B cell (primary cell): Measurements from ENCODE around the gene AGRP. TPM values are rescaled to one million over a fixed set of nuclear protein-coding genes. Genes with fewer than 3 reads are reported as not detected.

Experiments
- ATAC-seq: fragments of 200-7000 bp; cut with Tn5 transposase; one replicate; pipeline ENCODE4 v1.10.0; 2021; ENCODE audit warnings: low read depth, mild to moderate bottlenecking, moderate number of reproducible peaks, moderate library complexity
- CTCF ChIA-PET: fragments of 350-600 bp; sonication (Branson Sonifier 250); formaldehyde crosslinking; loops from one replicate; lab custom pipeline; 2021; ENCODE audit warnings: antibody characterized with exemption, inconsistent platforms; lab: Charles Lee
- POLR2A ChIA-PET: fragments of 350-600 bp; sonication (Branson Sonifier 250); formaldehyde crosslinking; loops from one replicate; lab custom pipeline; 2021; ENCODE audit warnings: antibody characterized with exemption; lab: Charles Lee
- DNase-seq: peaks from one replicate; pipeline ENCODE4 v3.0.0; 2013
- H2AFZ ChIP-seq: 2 replicates; pipeline ENCODE4 v1.6.1; 2012; ENCODE audit warnings: mild to moderate bottlenecking, low read depth, low read length; ENCODE audit not compliant: insufficient read depth, poor library complexity, severe bottlenecking
- H3K27ac ChIP-seq, 2 donors: 1 replicate in 1 of 2; 2 replicates in 1 of 2; pipeline ENCODE4 v1.5.1; 2012 to 2013; ENCODE audit warnings: low read length in 2 of 2, mild to moderate bottlenecking in 2 of 2, moderate library complexity in 1 of 2
- H3K27me3 ChIP-seq, 4 experiments: fragments of 200-600 bp in 1 of 4; sonication (generic) in 1 of 4; replicated peaks in 1 of 4; 1 replicate in 2 of 4; 2 replicates in 2 of 4; pipeline versions ENCODE4 v1.6.1 to v1.7.0; 2013 to 2016; ENCODE audit warnings: low read length in 3 of 4, mild to moderate bottlenecking in 2 of 4, mixed read lengths in 1 of 4, moderate library complexity in 1 of 4; ENCODE audit not compliant: insufficient read depth in 4 of 4, control insufficient read depth in 3 of 4; ENCODE audit errors: control extremely low read depth in 1 of 4
- H3K36me3 ChIP-seq, 2 experiments: replicated peaks in 1 of 2; 1 replicate in 1 of 2; 2 replicates in 1 of 2; pipeline versions ENCODE4 v1.6.1 to v1.7.1; 2013; ENCODE audit warnings: low read length in 1 of 2; ENCODE audit not compliant: insufficient read depth in 2 of 2, control insufficient read depth in 1 of 2; ENCODE audit errors: control extremely low read depth in 1 of 2, extremely low read depth in 1 of 2
- H3K4me1 ChIP-seq, 2 donors: fragments of 200-600 bp in 1 of 2; sonication (generic) in 1 of 2; 1 replicate in 1 of 2; 2 replicates in 1 of 2; pipeline versions ENCODE4 v1.5.1 to v1.6.1; 2013 to 2017; ENCODE audit warnings: low read length in 2 of 2; ENCODE audit not compliant: control insufficient read depth in 2 of 2, insufficient read depth in 2 of 2
- H3K4me2 ChIP-seq: replicated peaks from 2 replicates; pipeline ENCODE3; 2012; ENCODE audit warnings: mild to moderate bottlenecking, low read depth, low read length; ENCODE audit not compliant: poor library complexity, severe bottlenecking
- H3K4me3 ChIP-seq, 5 experiments: fragments of 200-600 bp in 1 of 5; sonication (generic) in 1 of 5; 1 replicate in 3 of 5; 2 replicates in 2 of 5; pipeline versions ENCODE4 v1.5.1 to v1.7.0; 2011 to 2016; ENCODE audit warnings: low read length in 4 of 5, mild to moderate bottlenecking in 4 of 5, low read depth in 2 of 5, control low read depth in 1 of 5, moderate library complexity in 1 of 5; ENCODE audit not compliant: insufficient read depth in 1 of 5; ENCODE audit errors: control extremely low read depth in 1 of 5, extremely low read depth in 1 of 5
- H3K79me2 ChIP-seq: fragments of 200-600 bp; sonication (generic); one replicate; pipeline ENCODE4 v1.6.0; 2016; ENCODE audit warnings: low read length; ENCODE audit not compliant: control insufficient read depth, insufficient read depth
- H3K9ac ChIP-seq: fragments of 200-600 bp; sonication (generic); 2 replicates; pipeline ENCODE4 v1.6.1; 2017; ENCODE audit warnings: mild to moderate bottlenecking, low read length, moderate library complexity
- H3K9me3 ChIP-seq, 3 donors: one replicate each; pipeline versions ENCODE4 v1.6.1 to v1.7.1; 2013; ENCODE audit warnings: low read length in 2 of 3; ENCODE audit not compliant: control insufficient read depth in 2 of 3, insufficient read depth in 1 of 3; ENCODE audit errors: control extremely low read depth in 1 of 3
- H4K20me1 ChIP-seq: 2 replicates; pipeline ENCODE4 v1.6.0; 2012; ENCODE audit warnings: mild to moderate bottlenecking, low read length; ENCODE audit not compliant: insufficient read depth, control insufficient read depth, poor library complexity, severe bottlenecking
- H3K27ac Mint-ChIP-seq: one replicate; pipeline ENCODE4 v1.8.0; 2021; ENCODE audit warnings: mixed read lengths
- H3K27me3 Mint-ChIP-seq: one replicate; pipeline ENCODE4 v1.8.0; 2021; ENCODE audit warnings: mixed read lengths
- H3K4me1 Mint-ChIP-seq: one replicate; pipeline ENCODE4 v1.8.0; 2021; ENCODE audit warnings: mixed read lengths
- H3K4me3 Mint-ChIP-seq: one replicate; pipeline ENCODE4 v1.8.0; 2021; ENCODE audit warnings: mixed read lengths
- H3K9me3 Mint-ChIP-seq: one replicate; pipeline ENCODE4 v1.8.0; 2022; ENCODE audit warnings: mixed read lengths; ENCODE audit not compliant: insufficient read depth
- CTCF ChIP-seq: fragments of 200-600 bp; IDR thresholded peaks from one replicate; pipeline ENCODE4 v1.8.0; 2022; ENCODE audit warnings: antibody characterized with exemption, mild to moderate bottlenecking
- EZH2 ChIP-seq: IDR thresholded peaks from 2 replicates; pipeline ENCODE4 v1.6.1; 2012; ENCODE audit warnings: borderline replicate concordance, low read depth, mild to moderate bottlenecking, moderate library complexity, low read length; ENCODE audit not compliant: insufficient read depth, poor library complexity, severe bottlenecking
- WGBS: methylation state at CpG from one replicate; pipeline ENCODE4 v1.1.5; 2013; ENCODE audit warnings: missing lambda C conversion rate; ENCODE audit not compliant: insufficient coverage; 5-methylcytosine and 5-hydroxymethylcytosine counted together
- intact Hi-C: fragments of 100-400 bp; cut with micrococcal nuclease; formaldehyde crosslinking; loops from one replicate; pipeline ENCODE4 v1.10.0; 2022
- polyA minus RNA-seq: library from RNA; depleted of rRNA, polyadenylated mRNA; stranded (reverse); fragments of >200 nt; gene quantifications from 2 replicates; pipeline ENCODE4 v1.2.3, GENCODE V29; 2012
- polyA plus RNA-seq: library from polyadenylated mRNA; depleted of rRNA; stranded (reverse); fragments of >200 nt; gene quantifications from 2 replicates; pipeline ENCODE4 v1.2.3, GENCODE V29; 2012
- total RNA-seq, 2 donors: library from RNA; stranded (reverse); fragments of 120-200 nt in 1 of 2; gene quantifications; 1 replicate in 1 of 2; 2 replicates in 1 of 2; pipeline versions ENCODE4 v1.2.3 to v1.2.4, GENCODE V29; 2013 to 2022

AGRP gene
- total RNA-seq = not detected in 2 replicates
- total RNA-seq (2013) = not detected
- polyA plus RNA-seq = not detected in 2 replicates
- not detected in 2 replicates for polyA minus RNA-seq

- no peaks in the 10 kb centered on the region for H3K27me3 ChIP-seq
- no peak within 1 kb of the TSS for H2AFZ ChIP-seq
- no peaks in the 10 kb centered on the region for H3K9me3 Mint-ChIP-seq
- no peaks in the 10 kb centered on the region for H3K27me3 Mint-ChIP-seq
- intact Hi-C loops = loop anchor here (10.0 kb wide), 1 partner anchor 322 kb away; the partner anchor contains the start of genes RANBP10 and TSNAXIP1
- H4K20me1 ChIP-seq = peaks cover 23% of the 10 kb centered on the region
- no peak for DNase-seq
- H3K27ac ChIP-seq = peak within 1 kb of the TSS in 1 of 2 donors; percentile 79
- H3K27ac Mint-ChIP-seq = peak within 1 kb of the TSS; percentile 98
- H3K4me3 ChIP-seq = peak within 1 kb of the TSS in 4 of 5 experiments; percentile 98 to 100 (median 99)
- H3K4me3 Mint-ChIP-seq = peak within 1 kb of the TSS; percentile 99
- ChIA-PET POLR2A (interaction anchor here (1.5 kb wide), 1 partner anchor 14 kb away, joined by 3 read pairs; no protein-coding TSS in a partner anchor), CTCF (interaction anchor here (0.6 to 23.6 kb wide), 6 partner anchors 11 to 184 kb away, joined by 3 to 817 read pairs (median 28); partner anchors contain the start of genes C16orf86, CARMIL2, CTCF and ENKD1)
- H3K79me2 ChIP-seq = peaks cover 77% of the 10 kb centered on the region
- TF ChIP-seq CTCF (no peak), EZH2 (no peak)
- H3K9me3 ChIP-seq = peaks cover 0 to 3% (median 0%) of the 10 kb centered on the region in 3 donors
- H3K9ac ChIP-seq = peak within 1 kb of the TSS; percentile 100
- ATAC-seq = no peak
- peaks cover 51 to 64% of the 10 kb centered on the region in 2 donors for H3K4me1 ChIP-seq
- H3K4me2 ChIP-seq = peak within 1 kb of the TSS; percentile 95
- H3K36me3 ChIP-seq = peaks cover 0 to 22% of the 10 kb centered on the region in 2 experiments
- H3K4me1 Mint-ChIP-seq = peaks cover 65% of the 10 kb centered on the region
- 98% methylated on average over 6 of the region's 6 CpGs for WGBS
These were observed at the start of gene AGRP for GRCh38 chr16:67483150-67483549. TSS of gene AGRP (minus strand) at chr16:67483547. CDS start at chr16:67483398, 149 bp downstream.

DNA sequence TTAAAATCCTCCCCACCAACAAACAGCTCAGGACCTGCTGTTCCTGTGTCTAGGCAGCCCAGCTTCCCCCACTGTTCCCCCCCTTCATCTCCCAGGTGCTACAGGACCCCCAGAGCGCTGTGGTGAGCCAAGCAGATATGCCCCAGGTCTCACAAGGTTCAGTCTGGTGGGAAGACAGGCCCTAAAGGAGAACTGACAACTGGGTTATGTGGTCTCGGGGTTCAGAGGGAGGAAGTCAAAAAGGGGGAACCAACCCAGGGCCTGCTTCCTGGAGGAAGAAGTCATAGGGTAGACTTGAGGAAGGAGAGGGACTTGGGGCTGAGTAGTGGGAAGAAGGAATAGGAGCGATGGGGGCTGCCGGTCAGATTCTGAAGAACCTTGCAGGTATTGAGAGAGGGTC is 47.9 kb upstream of the AGRP start:
- intact Hi-C loops = loop anchor here (2.0 kb wide), 2 partner anchors 14 to 50 kb away; partner anchors contain the start of gene ATP6V0D1
- H4K20me1 ChIP-seq = peaks cover 27% of the 10 kb centered on the region
- H3K9ac ChIP-seq = peak overlapping the region; percentile 89
- Mint-ChIP-seq H3K4me1 (peaks cover 65% of the 10 kb centered on the region), H3K27ac (peak overlapping the region; percentile 98), H3K4me3 (peak overlapping the region; percentile 95), H3K9me3 (no peaks in the 10 kb centered on the region), H3K27me3 (no peaks in the 10 kb centered on the region)
- POLR2A ChIA-PET = interaction anchor here (0.5 to 10.2 kb wide), 12 partner anchors 8 to 544 kb away, joined by 3 to 83 read pairs (median 13); partner anchors contain the start of genes ACD, ATP6V0D1 and CTCF
- ATAC-seq = peak; percentile 17
- no peak for TF ChIP-seq CTCF
- peaks cover 0 to 11% of the 10 kb centered on the region in 2 experiments for H3K36me3 ChIP-seq
- H2AFZ ChIP-seq = no peak overlapping the region
- peak overlapping the region; percentile 96 to 100 for H3K27ac ChIP-seq
- H3K27me3 ChIP-seq = no peaks in the 10 kb centered on the region
- CTCF ChIA-PET = interaction anchor here (0.9 to 12.8 kb wide), 8 partner anchors 11 to 136 kb away, joined by 4 to 178 read pairs (median 28); partner anchors contain the start of genes ATP6V0D1 and CTCF
- H3K4me1 ChIP-seq = peaks cover 48 to 70% of the 10 kb centered on the region in 2 donors
- WGBS = 7% methylated on average over 3 of the region's 4 CpGs
- H3K9me3 ChIP-seq = no peaks in the 10 kb centered on the region
- peaks cover 70% of the 10 kb centered on the region for H3K79me2 ChIP-seq
- peak; percentile 87 for DNase-seq
- peak overlapping the region; percentile 65 to 92 (median 85) for H3K4me3 ChIP-seq
- peak overlapping the region; percentile 96 for H3K4me2 ChIP-seq
